ENCODE measurements around the gene WASHC3. TPM values are rescaled to one million over a fixed set of nuclear protein-coding genes. Genes with fewer than 3 reads are reported as not detected.

The WASHC3 gene
- total RNA-seq: 100 to 1,000 TPM in 1 of 5 donors, 10 to 100 TPM in 3, not detected in 1; 48.7 to 222 (median 74.9) TPM
- polyA plus RNA-seq: 10 to 100 TPM; 49.1 to 55.3 (median 52.7) TPM
- long read RNA-seq, donor 1, transcript WASHC3-201 (7 exons, 916 nt): major isoform, 8 of 11 reads
- long read RNA-seq, donor 1, partial matches to known transcripts: 0 of 11 reads
- long read RNA-seq, donor 1, other reads (novel, unspliced or antisense): 0 of 11 reads
- long read RNA-seq, donor 2, transcript WASHC3-201 (7 exons, 916 nt): major isoform, 12 of 12 reads
- long read RNA-seq, donor 2, partial matches to known transcripts: 0 of 12 reads
- long read RNA-seq, donor 2, other reads (novel, unspliced or antisense): 0 of 12 reads
- long read RNA-seq, donor 3, transcript WASHC3-201 (7 exons, 916 nt): major isoform, 7 of 10 reads
- long read RNA-seq, donor 3, partial matches to known transcripts: 0 of 10 reads
- long read RNA-seq, donor 3, other reads (novel, unspliced or antisense): 0 of 10 reads
- long read RNA-seq, donor 4, partial matches to known transcripts: 0 of 1 reads
- long read RNA-seq, donor 4, other reads (novel, unspliced or antisense): 0 of 1 reads
- long read RNA-seq, donor 5, transcript WASHC3-201 (7 exons, 916 nt): major isoform, 7 of 9 reads
- long read RNA-seq, donor 5, partial matches to known transcripts: 0 of 9 reads
- long read RNA-seq, donor 5, other reads (novel, unspliced or antisense): 0 of 9 reads
- long read RNA-seq, donor 6, transcript WASHC3-201 (7 exons, 916 nt): major isoform, 15 of 36 reads
- long read RNA-seq, donor 6, partial matches to known transcripts: 13 of 36 reads
- long read RNA-seq, donor 6, other reads (novel, unspliced or antisense): 0 of 36 reads
- long read RNA-seq, donor 7, partial matches to known transcripts: 0 of 10 reads
- long read RNA-seq, donor 7, other reads (novel, unspliced or antisense): 0 of 10 reads
- long read RNA-seq, donor 8, transcript WASHC3-201 (7 exons, 916 nt): major isoform, 10 of 22 reads
- long read RNA-seq, donor 8, partial matches to known transcripts: 5 of 22 reads
- long read RNA-seq, donor 8, other reads (novel, unspliced or antisense): 0 of 22 reads
- long read RNA-seq, donor 9, transcript WASHC3-201 (7 exons, 916 nt): major isoform, 11 of 13 reads
- long read RNA-seq, donor 9, partial matches to known transcripts: 0 of 13 reads
- long read RNA-seq, donor 9, other reads (novel, unspliced or antisense): 0 of 13 reads
- long read RNA-seq, donor 10, partial matches to known transcripts: 0 of 2 reads
- long read RNA-seq, donor 10, other reads (novel, unspliced or antisense): 0 of 2 reads

GRCh38 chr12:102061560-102062418 is at the start of gene WASHC3:
WASHC3 (minus strand) TSS chr12:102061991; CDS start chr12:102061962, 29 bp downstream.
- TF ChIP-seq POLR2A (IDR thresholded peaks at IDR 0.05): peak in 1 of 4 donors; percentile 80
- peak; percentile 66 to 87 (median 80) for TF ChIP-seq POLR2AphosphoS5 (IDR thresholded peaks at IDR 0.05)
- TF ChIP-seq EP300 (IDR thresholded peaks at IDR 0.05): no peak
- no peak for TF ChIP-seq CTCF (IDR thresholded peaks at IDR 0.05)
- 1 to 5% (median 2%) methylated on average over 44 of the region's 44 CpGs for WGBS, 5 donors

GRCh38 chr12:102110782-102111181 is 49.0 kb upstream of the WASHC3 start:
- TF ChIP-seq EP300 (IDR thresholded peaks at IDR 0.05) (no peak), POLR2AphosphoS5 (IDR thresholded peaks at IDR 0.05) (no peak), POLR2A (IDR thresholded peaks at IDR 0.05) (no peak), CTCF (IDR thresholded peaks at IDR 0.05) (no peak)
- peaks cover 0 to 8% (median 0%) of the 10 kb centered on the region in 4 donors for H3K9me3 ChIP-seq

More at GRCh38 chr12:102061560-102062418, at the start of gene WASHC3:
- H3K4me1 ChIP-seq: peaks cover 0 to 25% (median 14%) of the 10 kb centered on the region in 4 donors
- intact Hi-C loops (cut with DNase I; ENCODE audit: low total_unique reads): no loop called here
- H3K4me3 ChIP-seq: peak within 1 kb of the TSS; percentile 66 to 78 (median 74)
- peak within 1 kb of the TSS; percentile 88 to 93 (median 92) for H3K27ac ChIP-seq
- no peaks in the 10 kb centered on the region for H3K27me3 ChIP-seq
- H3K36me3 ChIP-seq: peaks cover 0 to 11% (median 7%) of the 10 kb centered on the region in 4 donors
- no peaks in the 10 kb centered on the region for H3K9me3 ChIP-seq
- peak; percentile 95 to 98 for DNase-seq

GRCh38 chr12:102107970-102108369 is 46.2 kb upstream of the WASHC3 start:
- no peak for DNase-seq
- H3K27ac ChIP-seq: no peak overlapping the region
- no peaks in the 10 kb centered on the region for H3K4me1 ChIP-seq
- H3K4me3 ChIP-seq: no peak overlapping the region
- intact Hi-C loops (cut with DNase I; ENCODE audit: low total_unique reads): no loop called here
- TF ChIP-seq POLR2A (IDR thresholded peaks at IDR 0.05) (no peak), EP300 (IDR thresholded peaks at IDR 0.05) (no peak)
- WGBS, 5 donors: 71 to 100% (median 88%) methylated on average over 1 of the region's 1 CpG
- peaks cover 0 to 8% (median 0%) of the 10 kb centered on the region in 4 donors for H3K9me3 ChIP-seq
- H3K36me3 ChIP-seq: peaks cover 6 to 84% (median 77%) of the 10 kb centered on the region in 4 donors
- H3K27me3 ChIP-seq: no peaks in the 10 kb centered on the region

More at GRCh38 chr12:102110782-102111181, 49.0 kb upstream of the WASHC3 start:
- Histone ChIP-seq H3K27me3 (no peaks in the 10 kb centered on the region), H3K36me3 (peaks cover 6 to 77% (median 67%) of the 10 kb centered on the region in 4 donors), H3K27ac (no peak overlapping the region), H3K4me3 (no peak overlapping the region), H3K4me1 (no peaks in the 10 kb centered on the region)
- intact Hi-C loops (cut with DNase I; ENCODE audit: low total_unique reads): no loop called here
- DNase-seq: no peak

- Histone ChIP-seq H3K4me3 (no peak overlapping the region), H3K9me3 (peaks cover 0 to 8% (median 0%) of the 10 kb centered on the region in 4 donors), H3K36me3 (peaks cover 6 to 83% (median 76%) of the 10 kb centered on the region in 4 donors), H3K27ac (no peak overlapping the region), H3K27me3 (no peaks in the 10 kb centered on the region), H3K4me1 (no peaks in the 10 kb centered on the region)
- TF ChIP-seq POLR2A (IDR thresholded peaks at IDR 0.05) (no peak), POLR2AphosphoS5 (IDR thresholded peaks at IDR 0.05) (no peak), CTCF (IDR thresholded peaks at IDR 0.05) (no peak), EP300 (IDR thresholded peaks at IDR 0.05) (no peak)
- intact Hi-C loops (cut with DNase I; ENCODE audit: low total_unique reads): no loop called here
- no peak for DNase-seq
- 94 to 99% (median 97%) methylated on average over 3 of the region's 3 CpGs for WGBS, 5 donors
Observed at GRCh38 chr12:102106905-102107304, 45.1 kb upstream of the WASHC3 start.

Measured in stomach (tissue), 19 donors.